NCI-H2196 treated with DMSO at 0.1 percent for 48 hours (cell line): ENCODE data around the gene TOE1.

Experiments
- DNase-seq: peaks from one replicate; lab custom pipeline; 2025; ENCODE audit not compliant: unreplicated experiment; lab: John Stamatoyannopoulos, UW

The TOE1 gene

GRCh38 chr1:45326627-45327623 lies 13.0 kb upstream of the TOE1 start, which contains the start of gene HPDL:
HPDL (plus strand) TSS chr1:45326895; CDS start chr1:45327149, 254 bp downstream.
- no peak for DNase-seq

- DNase-seq: no peak
Observed at GRCh38 chr1:45327644-45328515, 12.1 kb upstream of the TOE1 start.

- no peak for DNase-seq
Observed at GRCh38 chr1:45328680-45329079, 11.3 kb upstream of the TOE1 start.

GRCh38 chr1:45329445-45329844 lies 10.5 kb upstream of the TOE1 start:
- no peak for DNase-seq

GRCh38 chr1:45331436-45332345 lies 8.3 kb upstream of the TOE1 start:
- no peak for DNase-seq

- DNase-seq: no peak
Observed at GRCh38 chr1:45332346-45332720, 7.6 kb upstream of the TOE1 start.

- no peak for DNase-seq
Observed at GRCh38 chr1:45334308-45335245, 5.4 kb upstream of the TOE1 start.

- no peak for DNase-seq
Observed at GRCh38 chr1:45335855-45336324, 4.1 kb upstream of the TOE1 start.

- no peak for DNase-seq
Observed at GRCh38 chr1:45337630-45338325, 2.2 kb upstream of the TOE1 start.

GRCh38 chr1:45340816-45341466 lies 971 bp downstream of the TOE1 start:
- DNase-seq: no peak

- no peak for DNase-seq
Observed at GRCh38 chr1:45344499-45344898, 4.5 kb downstream of the TOE1 start.

GRCh38 chr1:45345014-45345413 lies 5.0 kb downstream of the TOE1 start:
- DNase-seq: no peak

- no peak for DNase-seq
Observed at GRCh38 chr1:45346473-45346872, 6.5 kb downstream of the TOE1 start.

GRCh38 chr1:45348020-45348419 lies 8.1 kb downstream of the TOE1 start:
- DNase-seq: no peak

GRCh38 chr1:45348609-45348965 lies 8.6 kb downstream of the TOE1 start:
- DNase-seq: no peak

GRCh38 chr1:45348966-45349677 lies 9.2 kb downstream of the TOE1 start:
- DNase-seq: no peak

GRCh38 chr1:45351508-45351907 lies 11.5 kb downstream of the TOE1 start:
- no peak for DNase-seq

- no peak for DNase-seq
Observed at GRCh38 chr1:45353685-45354084, 13.7 kb downstream of the TOE1 start.
